Small intestine (tissue), 7 donors: ENCODE data around the gene IFT57. TPM values are rescaled to one million over a fixed set of nuclear protein-coding genes. Genes with fewer than 3 reads are reported as not detected.
A peak's percentile ranks its signal among the peaks of the same experiment; 100 is the strongest.

Experiments used
- DNase-seq, 2 donors: peaks; one replicate each; pipeline versions ENCODE4 v3.0.0 to v3.0.0-alpha.2; 2013
- FAIRE-seq: peaks from 2 replicates; lab custom pipeline; 2012; peaks lifted over from hg19 to GRCh38; lab: Jason Lieb, UNC
- H3K27ac ChIP-seq, 3 donors: one replicate each; pipeline ENCODE4 v1.5.1; 2013; ENCODE audit warnings: low read length in 2 of 3, mild to moderate bottlenecking in 2 of 3, control low read depth in 1 of 3, inconsistent platforms in 1 of 3, low read depth in 1 of 3, moderate library complexity in 1 of 3
- H3K27me3 ChIP-seq, 3 donors: one replicate each; pipeline ENCODE4 v1.6.1; 2013; ENCODE audit warnings: low read length in 3 of 3, inconsistent platforms in 1 of 3; ENCODE audit not compliant: control insufficient read depth in 3 of 3, insufficient read depth in 3 of 3
- H3K36me3 ChIP-seq, 3 donors: one replicate each; pipeline ENCODE4 v1.6.1; 2013; ENCODE audit warnings: low read length in 3 of 3, inconsistent platforms in 1 of 3, low read depth in 1 of 3, mild to moderate bottlenecking in 1 of 3, moderate library complexity in 1 of 3; ENCODE audit not compliant: control insufficient read depth in 3 of 3, insufficient read depth in 2 of 3
- H3K4me1 ChIP-seq, 3 donors: one replicate each; pipeline ENCODE4 v1.6.1; 2013; ENCODE audit warnings: low read length in 2 of 3, inconsistent platforms in 1 of 3, low read depth in 1 of 3, mild to moderate bottlenecking in 1 of 3, moderate library complexity in 1 of 3; ENCODE audit not compliant: control insufficient read depth in 3 of 3, insufficient read depth in 2 of 3
- H3K4me3 ChIP-seq, 3 donors: one replicate each; pipeline ENCODE4 v1.5.1; 2013; ENCODE audit warnings: low read length in 3 of 3, control low read depth in 1 of 3, inconsistent platforms in 1 of 3, low read depth in 1 of 3, mild to moderate bottlenecking in 1 of 3, moderate library complexity in 1 of 3
- H3K9me3 ChIP-seq, 2 donors: one replicate each; pipeline ENCODE4 v1.6.1; 2013; ENCODE audit warnings: low read depth in 1 of 2, low read length in 1 of 2; ENCODE audit not compliant: control insufficient read depth in 2 of 2, insufficient read depth in 1 of 2
- WGBS, 3 donors: extraction: QIAGEN DNeasy Blood & Tissue Kit; methylation state at CpG; one replicate each; pipeline ENCODE4 v1.1.7; 2013; 5-methylcytosine and 5-hydroxymethylcytosine counted together
- polyA plus RNA-seq, 4 donors: library from polyadenylated mRNA; stranded (reverse) in 3 of 4; unstranded in 1 of 4; fragments of 200-250 nt in 3 of 4; fragments of 120-200 nt in 1 of 4; gene quantifications; one replicate each; pipeline versions ENCODE4 v1.2.1 to v1.2.3, GENCODE V29; 2013
- donor health status: healthy with polysubstance abuse.
- donor health status: control.
- donor health status: control.
- donor health status: Bipolar disorder and iron deficiency.
- donor health status: healthy.

IFT57 gene
- polyA plus RNA-seq, 4 donors: 8.1 to 23.1 (median 16.9) TPM

DNA sequence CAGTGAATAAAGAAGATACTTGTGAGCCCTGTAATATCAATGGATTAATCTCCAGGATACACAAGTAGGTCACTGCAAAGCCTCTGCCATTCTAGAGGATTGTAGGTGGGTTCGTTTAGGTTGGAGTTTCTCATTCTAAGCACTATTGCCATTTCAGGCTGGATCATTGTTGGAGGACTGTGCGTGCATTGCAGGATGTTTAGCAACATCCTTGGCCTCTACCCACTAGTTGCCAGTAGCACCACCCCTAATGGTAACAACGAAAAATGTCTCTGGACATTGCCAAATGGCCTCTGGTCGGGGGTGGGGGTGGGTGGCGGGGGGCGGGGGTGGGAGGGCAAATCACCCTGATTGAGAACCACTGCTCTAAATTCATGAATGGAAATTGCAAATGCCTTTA is 4.9 kb upstream of the IFT57 start:
- Histone ChIP-seq H3K36me3 (no peaks in the 10 kb centered on the region), H3K27ac (no peak overlapping the region), H3K4me1 (peaks cover 0 to 5% (median 0%) of the 10 kb centered on the region in 3 donors), H3K4me3 (no peak overlapping the region), H3K9me3 (no peaks in the 10 kb centered on the region), H3K27me3 (no peaks in the 10 kb centered on the region)
- FAIRE-seq (no peak), DNase-seq (no peak)
- WGBS, 3 donors: 84 to 90% (median 88%) methylated on average over 6 of the region's 6 CpGs

DNA sequence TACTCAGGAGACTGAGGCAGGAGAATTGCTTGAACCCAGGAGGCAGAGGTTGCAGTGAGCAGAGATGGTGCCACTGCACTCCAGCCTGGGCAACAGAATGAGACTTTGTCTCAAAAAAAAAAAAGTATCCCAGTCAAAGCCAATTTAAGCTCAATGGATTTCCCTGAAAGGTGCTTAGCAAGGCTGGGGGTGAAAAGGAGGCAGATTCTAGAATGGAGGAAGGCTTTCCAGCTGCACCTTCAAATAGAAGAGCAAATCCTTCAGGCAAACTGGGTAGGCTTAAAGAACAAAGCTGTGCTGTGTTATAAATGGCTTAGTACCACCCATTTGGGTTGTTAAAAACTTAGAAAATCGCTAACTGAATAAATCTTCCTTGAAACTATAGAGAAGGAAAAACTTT is 3.0 kb upstream of the IFT57 start:
- no peak for FAIRE-seq
- Histone ChIP-seq H3K36me3 (no peaks in the 10 kb centered on the region), H3K9me3 (no peaks in the 10 kb centered on the region), H3K4me3 (no peak overlapping the region), H3K4me1 (peaks cover 0 to 5% (median 5%) of the 10 kb centered on the region in 3 donors), H3K27ac (no peak overlapping the region), H3K27me3 (no peaks in the 10 kb centered on the region)
- no peak for DNase-seq
- 96 to 100% (median 98%) methylated on average over 1 of the region's 1 CpG for WGBS, 3 donors

DNA sequence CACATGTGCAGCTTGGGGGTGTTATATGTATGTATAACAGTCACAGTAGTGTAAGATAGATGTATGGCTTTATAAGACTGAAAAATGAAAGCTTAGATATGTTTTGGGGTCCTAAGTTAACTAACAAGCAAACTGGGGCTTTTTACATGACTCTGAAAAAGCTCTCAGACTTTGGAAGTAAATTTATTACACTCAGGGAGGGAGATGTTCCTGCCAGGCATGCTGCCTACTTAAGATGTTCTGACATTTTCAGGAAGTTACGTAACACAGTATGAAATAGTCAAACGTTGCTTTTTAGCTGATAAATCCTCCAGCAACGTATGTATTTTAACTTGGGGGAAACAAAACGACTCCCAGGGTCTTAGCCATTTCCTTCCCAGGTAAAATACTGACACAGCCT is 1.7 kb upstream of the IFT57 start:
- WGBS, 3 donors: 29 to 32% (median 32%) methylated on average over 4 of the region's 4 CpGs
- H3K27ac ChIP-seq: peak overlapping the region in 1 of 3 donors; percentile 32
- H3K27me3 ChIP-seq: no peaks in the 10 kb centered on the region
- no peaks in the 10 kb centered on the region for H3K9me3 ChIP-seq
- DNase-seq (no peak), FAIRE-seq (no peak)
- no peaks in the 10 kb centered on the region for H3K36me3 ChIP-seq
- H3K4me3 ChIP-seq: no peak overlapping the region
- peaks cover 0 to 9% (median 4%) of the 10 kb centered on the region in 3 donors for H3K4me1 ChIP-seq

DNA sequence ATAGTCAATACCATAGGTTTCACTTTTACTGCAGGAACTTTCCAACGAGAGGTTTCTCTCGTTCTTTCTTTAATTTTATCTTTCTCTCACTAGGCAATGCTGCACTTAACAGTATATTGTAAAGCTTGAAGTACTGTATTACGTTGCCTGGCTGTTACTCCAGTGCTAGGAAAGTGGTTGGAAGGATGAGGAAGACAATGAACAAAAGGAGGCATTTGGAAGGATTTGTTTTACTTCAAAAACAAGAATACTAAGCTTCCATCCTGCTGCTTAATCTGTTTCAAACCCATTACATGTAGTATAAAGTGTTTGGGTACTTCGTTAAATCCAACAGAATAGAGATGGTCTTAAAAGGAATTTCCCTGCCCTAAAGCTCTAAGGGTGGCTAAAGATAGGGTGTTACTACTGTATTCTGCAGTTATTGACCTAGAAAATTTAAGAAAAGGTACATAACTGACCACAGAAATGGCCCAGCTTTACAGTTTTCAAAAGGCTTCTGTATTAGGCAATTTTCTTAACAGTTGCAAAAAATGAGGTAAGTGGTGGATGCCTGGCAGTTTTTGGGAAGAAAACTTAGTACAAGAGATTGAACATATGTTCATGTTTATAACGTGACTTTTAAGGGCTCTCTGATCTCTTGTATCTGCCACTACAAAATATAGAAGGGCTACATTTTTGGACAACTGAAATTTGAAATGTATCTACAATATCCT is 785 bp upstream of the IFT57 start:
- Histone ChIP-seq H3K27ac (peak overlapping the region; percentile 81 to 90 (median 88)), H3K36me3 (no peaks in the 10 kb centered on the region), H3K27me3 (no peaks in the 10 kb centered on the region), H3K9me3 (no peaks in the 10 kb centered on the region), H3K4me3 (peak overlapping the region; percentile 40 to 88 (median 62)), H3K4me1 (peaks cover 0 to 9% (median 0%) of the 10 kb centered on the region in 3 donors)
- DNase-seq: no peak
- no peak for FAIRE-seq
- 4 to 9% (median 4%) methylated on average over 5 of the region's 5 CpGs for WGBS, 3 donors

DNA sequence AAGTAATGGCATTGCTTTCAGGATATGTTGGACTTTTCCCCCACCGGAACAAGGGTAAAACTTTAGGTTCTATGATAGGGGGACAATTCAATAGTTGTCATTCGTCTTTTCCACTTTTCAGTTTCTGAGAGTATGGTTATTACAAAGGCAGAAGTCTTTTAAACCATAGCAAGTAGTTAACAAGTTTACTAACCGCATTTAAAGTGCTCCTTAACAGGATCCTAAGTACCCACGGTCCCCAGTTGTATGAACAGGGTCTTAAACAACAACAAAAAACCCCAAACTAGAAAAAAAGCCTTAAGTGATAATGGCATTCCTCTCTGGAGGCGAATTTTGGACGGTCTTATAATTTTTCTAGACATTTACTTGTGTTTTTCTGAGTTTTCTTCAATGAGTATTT is 831 bp downstream of the IFT57 start:
- H3K27me3 ChIP-seq: no peaks in the 10 kb centered on the region
- DNase-seq (peak; percentile 7 to 21), FAIRE-seq (no peak)
- WGBS, 3 donors: 7 to 12% (median 11%) methylated on average over 6 of the region's 6 CpGs
- H3K4me1 ChIP-seq: peaks cover 0 to 9% (median 0%) of the 10 kb centered on the region in 3 donors
- peak overlapping the region; percentile 62 to 88 (median 65) for H3K4me3 ChIP-seq
- H3K36me3 ChIP-seq: no peaks in the 10 kb centered on the region
- H3K9me3 ChIP-seq: no peaks in the 10 kb centered on the region
- peak overlapping the region in 2 of 3 donors; percentile 67 to 81 for H3K27ac ChIP-seq

DNA sequence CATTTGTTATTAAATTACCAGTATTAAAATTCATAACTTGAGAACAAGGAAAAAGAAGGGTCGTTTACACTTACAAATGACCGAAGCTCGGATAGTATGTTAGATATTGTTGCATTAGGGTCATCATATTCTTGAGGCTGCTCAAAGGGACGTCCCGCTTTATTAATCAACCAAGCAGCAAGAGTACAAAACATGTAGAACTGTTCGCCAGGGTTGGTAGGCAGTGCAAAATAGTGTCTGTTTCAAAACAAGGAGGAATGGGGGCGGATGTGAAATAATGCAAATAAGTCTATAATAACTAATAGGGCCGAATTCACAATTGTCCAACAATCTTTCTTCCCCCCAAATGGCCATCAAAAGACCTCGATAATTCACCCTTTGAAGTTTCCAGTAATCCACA is 2.9 kb downstream of the IFT57 start:
- no peak for FAIRE-seq
- WGBS, 3 donors: 84 to 89% (median 85%) methylated on average over 9 of the region's 9 CpGs

DNA sequence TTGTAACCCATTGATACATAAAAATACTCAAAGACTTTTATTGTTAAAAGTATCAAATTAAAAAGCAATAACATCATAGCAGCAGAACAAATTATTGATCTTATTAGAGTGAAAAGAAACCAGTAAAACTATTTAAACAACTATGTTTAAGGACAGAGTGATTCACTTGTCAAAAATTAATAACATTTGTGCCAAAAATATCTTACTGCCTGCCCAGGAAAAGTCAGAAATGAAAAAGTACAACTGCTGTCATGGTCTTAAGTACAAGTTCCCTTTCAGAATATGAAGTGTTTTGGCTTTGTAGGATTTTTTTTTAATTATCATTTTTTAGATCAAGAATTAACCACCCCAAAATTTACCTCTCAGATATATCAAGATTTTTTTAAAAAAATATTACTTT is 3.4 kb downstream of the IFT57 start:
- Histone ChIP-seq H3K4me1 (peaks cover 0 to 9% (median 0%) of the 10 kb centered on the region in 3 donors), H3K27me3 (no peaks in the 10 kb centered on the region), H3K27ac (no peak overlapping the region), H3K9me3 (no peaks in the 10 kb centered on the region), H3K36me3 (peaks cover 0 to 3% (median 0%) of the 10 kb centered on the region in 3 donors), H3K4me3 (no peak overlapping the region)
- DNase-seq (no peak), FAIRE-seq (peak; percentile 79)

More for the DNA sequence above, 2.9 kb downstream of the IFT57 start:
- no peak for DNase-seq
- H3K9me3 ChIP-seq: no peaks in the 10 kb centered on the region
- no peak overlapping the region for H3K27ac ChIP-seq
- H3K4me3 ChIP-seq: no peak overlapping the region
- no peaks in the 10 kb centered on the region for H3K27me3 ChIP-seq
- peaks cover 0 to 9% (median 0%) of the 10 kb centered on the region in 3 donors for H3K4me1 ChIP-seq
- peaks cover 0 to 3% (median 0%) of the 10 kb centered on the region in 3 donors for H3K36me3 ChIP-seq

DNA sequence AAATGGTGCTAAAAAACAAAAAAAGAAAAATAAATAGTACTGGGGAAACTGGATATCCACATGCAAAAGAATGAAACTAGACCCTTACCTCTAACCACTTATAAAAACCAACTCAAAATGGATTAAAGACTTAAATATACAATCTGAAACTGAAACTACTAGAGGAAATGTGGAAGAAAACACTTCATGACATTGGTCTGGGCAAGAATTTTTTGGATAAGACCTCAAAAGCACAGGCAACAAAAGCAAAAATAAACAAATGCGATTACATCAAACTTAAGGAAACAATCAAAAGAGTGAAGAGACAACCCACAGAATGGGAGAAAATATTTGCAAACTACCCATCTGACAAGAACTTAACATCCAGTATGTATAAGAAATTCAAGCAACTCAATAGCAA is 6.4 kb downstream of the IFT57 start:
- Histone ChIP-seq H3K36me3 (peaks cover 0 to 7% (median 0%) of the 10 kb centered on the region in 3 donors), H3K27me3 (no peaks in the 10 kb centered on the region), H3K4me3 (no peak overlapping the region), H3K27ac (no peak overlapping the region), H3K4me1 (peaks cover 0 to 9% (median 0%) of the 10 kb centered on the region in 3 donors), H3K9me3 (no peaks in the 10 kb centered on the region)
- FAIRE-seq (peak; percentile 15), DNase-seq (no peak)
- 68 to 73% (median 69%) methylated on average over 1 of the region's 1 CpG for WGBS, 3 donors
